Stimulated activated CD8-positive, alpha-beta memory T cell treated with anti-CD3 and anti-CD28 coated beads, Interleukin-7, amount 100 ng/mL, for 24 hours (primary cell): ENCODE measurements around the gene PSMA7.

Experiments used
- DNase-seq: peaks from one replicate; pipeline ENCODE4 v3.0.0-alpha.2; 2020; ENCODE audit warnings: low read depth

Gene PSMA7

GRCh38 chr20:62087227-62087626 lies 56.0 kb downstream of the PSMA7 start:
- no peak for DNase-seq
